Esophagus squamous epithelium (tissue), 4 donors: ENCODE measurements around the gene VAV2.

Experiments
- POLR2A ChIP-seq, 4 donors: fragments of 450-650 bp; IDR thresholded peaks; one replicate each; pipeline ENCODE4 v1.6.1; 2017; ENCODE audit warnings: antibody characterized with exemption in 4 of 4, mild to moderate bottlenecking in 4 of 4, moderate library complexity in 3 of 4
- TF ChIP-seq, protein P1 (sequence below), 6 experiments: fragments of 450-650 bp in 4 of 6; fragments of 200-600 bp in 2 of 6; sonication (generic) in 2 of 6; IDR thresholded peaks; one replicate each; pipeline ENCODE4 v1.5.1; 2016 to 2019; ENCODE audit warnings: antibody characterized with exemption in 6 of 6, mild to moderate bottlenecking in 4 of 6, moderate library complexity in 4 of 6

DNA sequence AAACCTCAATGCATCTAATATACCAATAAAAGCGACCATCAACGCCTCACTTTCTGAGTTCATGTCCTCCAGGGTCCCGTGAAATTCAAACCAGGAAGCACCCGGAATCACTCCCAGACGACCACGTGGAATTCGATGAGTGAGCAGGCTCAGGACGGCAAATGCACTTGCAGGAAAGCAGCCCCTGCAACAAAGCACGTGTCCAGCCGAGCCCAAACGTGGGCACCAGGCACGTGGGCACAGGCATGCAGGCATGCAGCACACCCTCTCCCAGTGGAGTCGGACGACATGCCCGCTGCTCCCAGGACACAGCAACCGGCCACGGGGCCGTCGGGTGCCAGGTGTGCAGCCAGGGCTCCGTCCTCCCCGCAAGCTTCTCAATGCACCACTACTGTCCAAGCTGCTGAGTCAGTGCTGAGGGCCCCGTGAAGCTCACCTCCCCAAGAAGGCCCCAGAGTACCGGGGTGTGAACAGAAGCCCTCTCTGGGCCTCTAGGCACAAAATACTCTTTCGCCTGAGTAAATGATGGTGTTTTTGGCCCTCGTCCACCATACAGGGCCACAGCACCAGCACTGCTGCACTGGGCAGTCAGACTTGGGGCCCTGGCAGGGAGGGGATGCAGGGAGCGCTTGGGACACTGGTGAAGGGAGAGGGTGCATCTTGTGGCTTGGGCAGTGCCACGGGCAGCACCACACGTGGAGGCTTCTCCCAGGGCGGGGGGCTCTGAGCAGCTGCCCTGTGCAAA, 87.6 kb downstream of the VAV2 start:
- TF ChIP-seq, protein P1, sequence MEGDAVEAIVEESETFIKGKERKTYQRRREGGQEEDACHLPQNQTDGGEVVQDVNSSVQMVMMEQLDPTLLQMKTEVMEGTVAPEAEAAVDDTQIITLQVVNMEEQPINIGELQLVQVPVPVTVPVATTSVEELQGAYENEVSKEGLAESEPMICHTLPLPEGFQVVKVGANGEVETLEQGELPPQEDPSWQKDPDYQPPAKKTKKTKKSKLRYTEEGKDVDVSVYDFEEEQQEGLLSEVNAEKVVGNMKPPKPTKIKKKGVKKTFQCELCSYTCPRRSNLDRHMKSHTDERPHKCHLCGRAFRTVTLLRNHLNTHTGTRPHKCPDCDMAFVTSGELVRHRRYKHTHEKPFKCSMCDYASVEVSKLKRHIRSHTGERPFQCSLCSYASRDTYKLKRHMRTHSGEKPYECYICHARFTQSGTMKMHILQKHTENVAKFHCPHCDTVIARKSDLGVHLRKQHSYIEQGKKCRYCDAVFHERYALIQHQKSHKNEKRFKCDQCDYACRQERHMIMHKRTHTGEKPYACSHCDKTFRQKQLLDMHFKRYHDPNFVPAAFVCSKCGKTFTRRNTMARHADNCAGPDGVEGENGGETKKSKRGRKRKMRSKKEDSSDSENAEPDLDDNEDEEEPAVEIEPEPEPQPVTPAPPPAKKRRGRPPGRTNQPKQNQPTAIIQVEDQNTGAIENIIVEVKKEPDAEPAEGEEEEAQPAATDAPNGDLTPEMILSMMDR (IDR thresholded peaks at IDR 0.05), result no peak
- TF ChIP-seq POLR2A (IDR thresholded peaks at IDR 0.05), result no peak
